Peyer's patch (tissue), 4 donors: ENCODE results near the gene LRP6.

ENCODE experiments used
- CTCF ChIP-seq, 6 experiments: fragments of 450-650 bp in 4 of 6; fragments of 200-600 bp in 2 of 6; sonication (generic) in 1 of 6; IDR thresholded peaks; one replicate each; pipeline ENCODE4 v1.5.1; 2017 to 2019; ENCODE audit warnings: antibody characterized with exemption in 6 of 6, mild to moderate bottlenecking in 3 of 6, moderate library complexity in 1 of 6
- POLR2A ChIP-seq, 2 donors: fragments of 450-650 bp; IDR thresholded peaks; one replicate each; pipeline ENCODE4 v1.5.1; 2017; ENCODE audit warnings: antibody characterized with exemption in 2 of 2, mild to moderate bottlenecking in 2 of 2, moderate library complexity in 2 of 2

GRCh38 chr12:12088761-12089160 is 178.1 kb downstream of the LRP6 start:
- TF ChIP-seq CTCF (IDR thresholded peaks at IDR 0.05), result no peak
- no peak for TF ChIP-seq POLR2A (IDR thresholded peaks at IDR 0.05)
